Uterus (tissue), 2 donors: ENCODE measurements around the gene DPP6.

Source experiments
- CTCF ChIP-seq, 4 experiments: fragments of 200-600 bp in 2 of 4; fragments of 450-650 bp in 2 of 4; sonication (generic) in 2 of 4; IDR thresholded peaks; one replicate each; pipeline ENCODE4 v1.5.1; 2016 to 2019; ENCODE audit warnings: antibody characterized with exemption in 4 of 4, mild to moderate bottlenecking in 2 of 4, moderate library complexity in 1 of 4
- POLR2A ChIP-seq, 2 donors: fragments of 450-650 bp; IDR thresholded peaks; one replicate each; pipeline ENCODE4 v1.6.1; 2016; ENCODE audit warnings: antibody characterized with exemption in 2 of 2, mild to moderate bottlenecking in 1 of 2, moderate library complexity in 1 of 2

- TF ChIP-seq CTCF (IDR thresholded peaks at IDR 0.05) = no peak
- no peak for TF ChIP-seq POLR2A (IDR thresholded peaks at IDR 0.05)
Measured at GRCh38 chr7:154347700-154348266, 295.6 kb downstream of the DPP6 start.
